HepG2 (cell line): ENCODE measurements around the gene TRMU. TPM values are rescaled to one million over a fixed set of nuclear protein-coding genes. Genes with fewer than 3 reads are reported as not detected.

ENCODE experiments used
- DNMT1 ChIP-seq: sonication (generic); formaldehyde crosslinking; IDR thresholded peaks from 2 replicates; pipeline ENCODE4 v1.5.1; 2020; ENCODE audit warnings: mild to moderate bottlenecking, missing genetic modification reagents
- GATAD2A ChIP-seq: IDR thresholded peaks from 2 replicates; pipeline ENCODE4 v1.6.1; 2016
- KLF11 ChIP-seq: IDR thresholded peaks from 2 replicates; pipeline ENCODE4 v1.6.1; 2016; ENCODE audit warnings: missing compliant biosample characterization
- PHF20 ChIP-seq: sonication (generic); formaldehyde crosslinking; IDR thresholded peaks from 2 replicates; pipeline ENCODE4 v1.5.0; 2020; ENCODE audit warnings: mild to moderate bottlenecking, missing genetic modification reagents
- PITX1 ChIP-seq: sonication (generic); formaldehyde crosslinking; IDR thresholded peaks from 2 replicates; pipeline ENCODE4 v1.5.1; 2020; ENCODE audit warnings: mild to moderate bottlenecking, missing genetic modification reagents
- RBFOX2 ChIP-seq: fragments of 200-400 bp; formaldehyde crosslinking; IDR thresholded peaks from 2 replicates; pipeline ENCODE4 v1.6.1; 2017; ENCODE audit warnings: low read depth, mild to moderate bottlenecking, low read length
- TMF1 ChIP-seq: sonication (generic); formaldehyde crosslinking; IDR thresholded peaks from 2 replicates; pipeline ENCODE4 v1.8.1; 2022; ENCODE audit warnings: low read depth, missing genetic modification reagents
- YY1 ChIP-seq: IDR thresholded peaks from 2 replicates; pipeline ENCODE4 v1.6.1; 2011; ENCODE audit warnings: low read length, low read depth, moderate library complexity, mild to moderate bottlenecking; ENCODE audit not compliant: insufficient read depth, insufficient replicate concordance
- ZFP36L2 ChIP-seq: sonication (generic); formaldehyde crosslinking; IDR thresholded peaks from 2 replicates; pipeline ENCODE4 v1.4.0; 2020; ENCODE audit warnings: missing genetic modification reagents
- ZNF264 ChIP-seq: sonication (generic); formaldehyde crosslinking; IDR thresholded peaks from 2 replicates; pipeline ENCODE4 v1.4.0; 2020; ENCODE audit warnings: missing genetic modification reagents
- polyA plus RNA-seq, 8 experiments: library from polyadenylated mRNA; depleted of rRNA in 3 of 8; stranded (reverse) in 7 of 8; unstranded in 1 of 8; fragments of >200 nt; fragmentation: Illumina TruSeq in 4 of 8; extraction: Trizol in 4 of 8; gene quantifications; 2 replicates each; pipeline versions ENCODE4 v1.2.1 to v1.2.3, GENCODE V29; 2011 to 2016; ENCODE audit warnings: low read depth in 4 of 8, missing spikeins in 1 of 8, mixed read lengths in 1 of 8; ENCODE audit not compliant: insufficient read depth in 1 of 8
- total RNA-seq, 5 experiments: library from RNA; depleted of rRNA; stranded (reverse); fragments of >200 nt; fragmentation: Illumina TruSeq; extraction: Trizol; gene quantifications; 2 replicates each; pipeline ENCODE4 v1.2.3, GENCODE V29; 2016; ENCODE audit warnings: low read depth in 1 of 5
- TF ChIP-seq, protein P1 (sequence below): sonication (generic); formaldehyde crosslinking; IDR thresholded peaks from 2 replicates; pipeline ENCODE4 v1.5.0; 2020; ENCODE audit warnings: mild to moderate bottlenecking, missing genetic modification reagents, borderline replicate concordance
- TF ChIP-seq, protein P2 (sequence below): sonication (generic); formaldehyde crosslinking; IDR thresholded peaks from 2 replicates; pipeline ENCODE4 v1.4.0; 2020; ENCODE audit warnings: mild to moderate bottlenecking, missing genetic modification reagents
- TF ChIP-seq, protein P3 (sequence below): sonication (generic); formaldehyde crosslinking; IDR thresholded peaks from 2 replicates; pipeline ENCODE4 v1.4.0; 2020; ENCODE audit warnings: missing genetic modification reagents, borderline replicate concordance
- TF ChIP-seq, protein P4 (sequence below): sonication (generic); formaldehyde crosslinking; conservative IDR thresholded peaks from 2 replicates; pipeline ENCODE4 v1.8.0; 2022; ENCODE audit warnings: mild to moderate bottlenecking, moderate library complexity, missing genetic modification reagents
- TF ChIP-seq, protein P5 (sequence below): sonication (generic); formaldehyde crosslinking; IDR thresholded peaks from 2 replicates; pipeline ENCODE4 v1.4.0; 2020; ENCODE audit warnings: missing genetic modification reagents
- TF ChIP-seq, protein P6 (sequence below): IDR thresholded peaks from 2 replicates; pipeline ENCODE4 v1.6.1; 2018; ENCODE audit warnings: missing genetic modification reagents

TRMU gene
- total and polyA plus RNA-seq, 2 of the 13 experiments (the other 11 are each of a cell fraction or from before 2014, with no cell fraction given), result 31.0 to 50.2 TPM

DNA sequence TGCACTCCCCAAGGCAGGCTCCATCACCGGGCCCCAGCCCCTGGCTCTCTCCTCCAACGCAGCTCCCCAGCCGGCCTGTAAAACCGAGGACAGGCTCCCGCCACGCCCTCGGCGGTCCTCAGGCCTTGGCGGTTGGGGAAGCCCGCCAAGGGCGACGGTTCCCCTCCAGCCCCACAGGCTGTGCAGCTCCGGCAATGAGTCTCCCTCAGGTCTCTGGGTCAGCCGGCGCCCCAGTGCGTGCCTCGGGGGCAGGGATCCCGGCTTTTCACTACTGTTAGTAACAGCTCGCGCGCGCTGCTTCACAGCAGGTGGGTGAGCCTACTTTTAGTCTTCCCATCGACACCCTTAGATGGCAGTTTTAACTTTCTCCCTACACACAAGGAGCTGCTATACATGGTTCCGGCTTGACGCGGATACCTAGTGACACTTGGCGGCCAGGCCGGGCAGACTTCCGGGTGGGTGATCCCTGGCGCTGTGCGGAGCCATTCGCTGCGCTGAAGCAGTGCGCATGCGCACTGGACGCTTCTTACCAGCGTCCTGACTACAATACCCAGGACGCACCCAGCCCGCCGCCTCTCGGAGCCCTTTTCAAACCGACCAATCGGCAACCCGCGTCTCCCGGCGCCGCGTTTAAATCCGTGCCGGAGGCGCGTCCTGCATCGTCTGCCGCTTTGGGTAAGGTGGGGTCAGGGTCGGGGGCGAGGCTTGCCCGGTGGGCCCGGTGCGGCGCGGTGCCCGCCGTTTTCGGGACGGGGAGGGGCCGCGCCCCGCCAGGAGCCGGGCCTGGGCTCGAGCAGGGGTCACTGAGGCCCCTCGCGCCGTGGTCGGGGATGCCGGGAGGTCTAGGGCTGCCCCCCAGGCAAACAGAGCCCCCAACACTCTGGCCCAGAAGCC, 39.0 kb upstream of the TRMU start, which contains the start of gene GTSE1 (continued):
- TF ChIP-seq, protein P1, sequence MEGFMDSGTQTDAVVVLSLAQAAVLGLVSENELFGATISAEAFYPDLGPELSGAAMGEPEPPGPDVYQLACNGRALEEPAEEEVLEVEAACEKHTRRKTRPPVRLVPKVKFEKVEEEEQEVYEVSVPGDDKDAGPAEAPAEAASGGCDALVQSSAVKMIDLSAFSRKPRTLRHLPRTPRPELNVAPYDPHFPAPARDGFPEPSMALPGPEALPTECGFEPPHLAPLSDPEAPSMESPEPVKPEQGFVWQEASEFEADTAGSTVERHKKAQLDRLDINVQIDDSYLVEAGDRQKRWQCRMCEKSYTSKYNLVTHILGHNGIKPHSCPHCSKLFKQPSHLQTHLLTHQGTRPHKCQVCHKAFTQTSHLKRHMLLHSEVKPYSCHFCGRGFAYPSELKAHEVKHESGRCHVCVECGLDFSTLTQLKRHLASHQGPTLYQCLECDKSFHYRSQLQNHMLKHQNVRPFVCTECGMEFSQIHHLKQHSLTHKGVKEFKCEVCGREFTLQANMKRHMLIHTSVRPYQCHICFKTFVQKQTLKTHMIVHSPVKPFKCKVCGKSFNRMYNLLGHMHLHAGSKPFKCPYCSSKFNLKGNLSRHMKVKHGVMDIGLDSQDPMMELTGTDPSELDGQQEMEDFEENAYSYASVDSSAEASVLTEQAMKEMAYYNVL (CRISPR knock-in tag), result peak; percentile 60; the same call in 1 of the 2 replicates
- TF ChIP-seq, protein P2, sequence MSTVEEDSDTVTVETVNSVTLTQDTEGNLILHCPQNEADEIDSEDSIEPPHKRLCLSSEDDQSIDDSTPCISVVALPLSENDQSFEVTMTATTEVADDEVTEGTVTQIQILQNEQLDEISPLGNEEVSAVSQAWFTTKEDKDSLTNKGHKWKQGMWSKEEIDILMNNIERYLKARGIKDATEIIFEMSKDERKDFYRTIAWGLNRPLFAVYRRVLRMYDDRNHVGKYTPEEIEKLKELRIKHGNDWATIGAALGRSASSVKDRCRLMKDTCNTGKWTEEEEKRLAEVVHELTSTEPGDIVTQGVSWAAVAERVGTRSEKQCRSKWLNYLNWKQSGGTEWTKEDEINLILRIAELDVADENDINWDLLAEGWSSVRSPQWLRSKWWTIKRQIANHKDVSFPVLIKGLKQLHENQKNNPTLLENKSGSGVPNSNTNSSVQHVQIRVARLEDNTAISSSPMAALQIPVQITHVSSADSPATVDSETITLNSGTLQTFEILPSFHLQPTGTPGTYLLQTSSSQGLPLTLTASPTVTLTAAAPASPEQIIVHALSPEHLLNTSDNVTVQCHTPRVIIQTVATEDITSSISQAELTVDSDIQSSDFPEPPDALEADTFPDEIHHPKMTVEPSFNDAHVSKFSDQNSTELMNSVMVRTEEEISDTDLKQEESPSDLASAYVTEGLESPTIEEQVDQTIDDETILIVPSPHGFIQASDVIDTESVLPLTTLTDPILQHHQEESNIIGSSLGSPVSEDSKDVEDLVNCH, result 0 out of 2 replicates have a peak, but pooled peaks have one; percentile 16
- TF ChIP-seq PHF20 (CRISPR knock-in tag), result peak; percentile 75
- peak; percentile 47; the same call in 1 of the 2 replicates for TF ChIP-seq ZNF264 (CRISPR knock-in tag)
- TF ChIP-seq, protein P3, sequence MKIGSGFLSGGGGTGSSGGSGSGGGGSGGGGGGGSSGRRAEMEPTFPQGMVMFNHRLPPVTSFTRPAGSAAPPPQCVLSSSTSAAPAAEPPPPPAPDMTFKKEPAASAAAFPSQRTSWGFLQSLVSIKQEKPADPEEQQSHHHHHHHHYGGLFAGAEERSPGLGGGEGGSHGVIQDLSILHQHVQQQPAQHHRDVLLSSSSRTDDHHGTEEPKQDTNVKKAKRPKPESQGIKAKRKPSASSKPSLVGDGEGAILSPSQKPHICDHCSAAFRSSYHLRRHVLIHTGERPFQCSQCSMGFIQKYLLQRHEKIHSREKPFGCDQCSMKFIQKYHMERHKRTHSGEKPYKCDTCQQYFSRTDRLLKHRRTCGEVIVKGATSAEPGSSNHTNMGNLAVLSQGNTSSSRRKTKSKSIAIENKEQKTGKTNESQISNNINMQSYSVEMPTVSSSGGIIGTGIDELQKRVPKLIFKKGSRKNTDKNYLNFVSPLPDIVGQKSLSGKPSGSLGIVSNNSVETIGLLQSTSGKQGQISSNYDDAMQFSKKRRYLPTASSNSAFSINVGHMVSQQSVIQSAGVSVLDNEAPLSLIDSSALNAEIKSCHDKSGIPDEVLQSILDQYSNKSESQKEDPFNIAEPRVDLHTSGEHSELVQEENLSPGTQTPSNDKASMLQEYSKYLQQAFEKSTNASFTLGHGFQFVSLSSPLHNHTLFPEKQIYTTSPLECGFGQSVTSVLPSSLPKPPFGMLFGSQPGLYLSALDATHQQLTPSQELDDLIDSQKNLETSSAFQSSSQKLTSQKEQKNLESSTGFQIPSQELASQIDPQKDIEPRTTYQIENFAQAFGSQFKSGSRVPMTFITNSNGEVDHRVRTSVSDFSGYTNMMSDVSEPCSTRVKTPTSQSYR (CRISPR knock-in tag), result no peak
- TF ChIP-seq ZFP36L2 (CRISPR knock-in tag), result no peak
- TF ChIP-seq, protein P4, sequence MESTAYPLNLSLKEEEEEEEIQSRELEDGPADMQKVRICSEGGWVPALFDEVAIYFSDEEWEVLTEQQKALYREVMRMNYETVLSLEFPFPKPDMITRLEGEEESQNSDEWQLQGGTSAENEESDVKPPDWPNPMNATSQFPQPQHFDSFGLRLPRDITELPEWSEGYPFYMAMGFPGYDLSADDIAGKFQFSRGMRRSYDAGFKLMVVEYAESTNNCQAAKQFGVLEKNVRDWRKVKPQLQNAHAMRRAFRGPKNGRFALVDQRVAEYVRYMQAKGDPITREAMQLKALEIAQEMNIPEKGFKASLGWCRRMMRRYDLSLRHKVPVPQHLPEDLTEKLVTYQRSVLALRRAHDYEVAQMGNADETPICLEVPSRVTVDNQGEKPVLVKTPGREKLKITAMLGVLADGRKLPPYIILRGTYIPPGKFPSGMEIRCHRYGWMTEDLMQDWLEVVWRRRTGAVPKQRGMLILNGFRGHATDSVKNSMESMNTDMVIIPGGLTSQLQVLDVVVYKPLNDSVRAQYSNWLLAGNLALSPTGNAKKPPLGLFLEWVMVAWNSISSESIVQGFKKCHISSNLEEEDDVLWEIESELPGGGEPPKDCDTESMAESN, result peak; percentile 92
- peak; percentile 49; the same call in 1 of the 2 replicates for TF ChIP-seq KLF11
- TF ChIP-seq PITX1 (CRISPR knock-in tag), result peak; percentile 31; the same call in 1 of the 2 replicates
- no peak for TF ChIP-seq DNMT1 (CRISPR knock-in tag)
- peak; percentile 99 for TF ChIP-seq TMF1 (CRISPR knock-in tag)
- TF ChIP-seq, protein P5, sequence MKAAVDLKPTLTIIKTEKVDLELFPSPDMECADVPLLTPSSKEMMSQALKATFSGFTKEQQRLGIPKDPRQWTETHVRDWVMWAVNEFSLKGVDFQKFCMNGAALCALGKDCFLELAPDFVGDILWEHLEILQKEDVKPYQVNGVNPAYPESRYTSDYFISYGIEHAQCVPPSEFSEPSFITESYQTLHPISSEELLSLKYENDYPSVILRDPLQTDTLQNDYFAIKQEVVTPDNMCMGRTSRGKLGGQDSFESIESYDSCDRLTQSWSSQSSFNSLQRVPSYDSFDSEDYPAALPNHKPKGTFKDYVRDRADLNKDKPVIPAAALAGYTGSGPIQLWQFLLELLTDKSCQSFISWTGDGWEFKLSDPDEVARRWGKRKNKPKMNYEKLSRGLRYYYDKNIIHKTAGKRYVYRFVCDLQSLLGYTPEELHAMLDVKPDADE (CRISPR knock-in tag), result 0 out of 2 replicates have a peak, but pooled peaks have one; percentile 52
- 0 out of 2 replicates have a peak, but pooled peaks have one; percentile 32 for TF ChIP-seq GATAD2A (CRISPR knock-in tag)
- peak; percentile 80 for TF ChIP-seq YY1
- TF ChIP-seq, protein P6, sequence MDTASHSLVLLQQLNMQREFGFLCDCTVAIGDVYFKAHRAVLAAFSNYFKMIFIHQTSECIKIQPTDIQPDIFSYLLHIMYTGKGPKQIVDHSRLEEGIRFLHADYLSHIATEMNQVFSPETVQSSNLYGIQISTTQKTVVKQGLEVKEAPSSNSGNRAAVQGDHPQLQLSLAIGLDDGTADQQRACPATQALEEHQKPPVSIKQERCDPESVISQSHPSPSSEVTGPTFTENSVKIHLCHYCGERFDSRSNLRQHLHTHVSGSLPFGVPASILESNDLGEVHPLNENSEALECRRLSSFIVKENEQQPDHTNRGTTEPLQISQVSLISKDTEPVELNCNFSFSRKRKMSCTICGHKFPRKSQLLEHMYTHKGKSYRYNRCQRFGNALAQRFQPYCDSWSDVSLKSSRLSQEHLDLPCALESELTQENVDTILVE (CRISPR knock-in tag), result 0 out of 2 replicates have a peak, but pooled peaks have one; percentile 21
- peak; percentile 80 for TF ChIP-seq RBFOX2
